Endometrium (tissue), 2 donors: Measurements from ENCODE around the gene MALT1.

ENCODE experiments used
- FAIRE-seq: peaks from 2 replicates; lab custom pipeline; 2012; peaks lifted over from hg19 to GRCh38; lab: Jason Lieb, UNC
- donor health status: control.
- donor health status: control.

Gene MALT1

DNA sequence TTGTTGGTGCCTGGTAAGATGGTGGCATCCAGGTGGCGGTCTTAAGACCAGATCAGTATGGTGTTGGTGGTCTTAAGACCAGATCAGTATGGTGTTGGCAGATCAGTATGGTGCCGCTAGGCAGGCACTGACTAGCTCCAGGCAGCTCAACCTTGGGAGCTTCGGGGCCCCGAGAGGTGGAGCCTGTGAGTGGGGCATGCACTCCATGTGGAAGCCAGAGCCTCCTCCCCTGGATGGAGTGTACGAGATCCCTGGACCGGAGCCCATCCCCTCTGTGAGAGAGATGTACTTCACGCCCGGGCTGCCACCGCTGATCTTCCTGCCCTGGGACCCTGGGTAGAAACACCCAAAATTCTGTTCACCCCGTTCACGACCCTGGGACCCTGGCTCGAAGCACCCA is 19.0 kb downstream of the MALT1 start:
- no peak for FAIRE-seq

DNA sequence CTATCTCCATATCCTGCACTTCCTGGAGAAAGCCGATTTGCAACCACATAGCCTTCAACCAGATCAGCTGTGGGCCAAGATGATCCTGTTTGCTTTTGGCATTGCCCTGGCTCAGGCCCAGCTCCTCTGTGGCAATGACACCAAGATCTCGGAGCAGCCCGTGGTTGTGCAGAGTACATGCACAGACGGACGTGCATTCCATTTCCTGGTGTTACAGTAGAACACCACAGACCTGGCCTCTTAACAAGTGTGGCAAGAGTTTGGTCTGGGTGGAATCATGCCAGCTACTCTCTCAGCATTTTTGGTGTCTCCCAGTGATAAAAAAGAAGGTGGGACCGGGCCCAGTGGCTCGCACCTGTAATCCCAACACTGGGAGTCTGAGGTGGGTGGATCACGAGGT is 20.0 kb downstream of the MALT1 start:
- FAIRE-seq, result no peak

DNA sequence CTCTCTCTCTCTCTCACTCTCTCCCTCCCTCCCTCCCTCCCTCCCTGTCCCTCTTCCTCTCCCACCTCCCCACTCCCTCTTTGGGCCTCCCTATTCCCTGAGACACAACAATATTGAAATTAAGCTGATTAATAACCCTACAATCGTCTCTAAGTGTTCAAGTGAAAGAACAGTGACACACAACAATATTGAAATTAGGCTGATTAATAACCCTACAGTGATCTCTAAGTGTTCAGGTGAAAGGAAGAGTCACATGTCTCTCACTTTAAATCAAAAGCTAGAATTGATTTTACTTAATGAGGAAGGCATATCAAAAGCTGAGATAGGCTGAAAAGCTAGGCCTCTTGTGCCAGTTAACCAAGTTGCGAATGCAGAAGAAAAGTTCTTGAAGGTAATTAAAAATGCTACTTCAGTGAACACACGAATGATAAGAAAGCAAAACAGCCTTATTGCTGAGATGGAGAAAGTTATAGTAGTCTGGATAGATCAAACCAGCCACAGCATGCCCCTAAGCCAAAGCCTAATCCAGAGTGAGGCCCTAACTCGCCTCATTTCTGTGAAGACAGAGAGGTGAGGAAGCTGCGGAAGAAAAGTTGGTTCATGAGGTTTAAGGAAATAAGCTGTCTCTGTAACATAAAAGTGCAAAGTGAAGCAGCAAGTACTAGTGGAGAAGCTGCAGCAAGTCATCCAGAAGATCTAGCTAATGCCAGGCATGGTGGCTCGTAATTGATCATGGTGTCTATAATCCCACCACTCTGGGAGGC is 21.3 kb downstream of the MALT1 start:
- no peak for FAIRE-seq

DNA sequence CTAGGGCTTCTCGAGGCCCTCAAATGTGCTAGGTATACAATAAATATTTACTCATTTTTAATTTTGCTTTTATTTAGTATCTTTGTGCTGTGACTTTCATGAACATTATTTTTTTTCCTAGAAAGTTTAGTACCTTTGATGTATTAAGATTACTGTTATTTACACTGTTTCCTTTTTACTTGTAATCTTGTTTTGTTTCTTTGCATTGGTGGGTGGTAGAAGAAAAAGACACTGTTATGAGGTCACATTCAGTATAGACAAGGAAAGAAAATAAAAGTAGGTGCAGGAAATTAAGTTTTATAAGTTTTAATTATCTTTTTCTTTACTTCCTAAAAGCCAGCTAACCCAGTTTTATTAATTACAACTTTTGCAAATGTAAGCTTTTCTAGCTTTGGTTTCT is 23.0 kb downstream of the MALT1 start:
- peak; percentile 68 for FAIRE-seq

DNA sequence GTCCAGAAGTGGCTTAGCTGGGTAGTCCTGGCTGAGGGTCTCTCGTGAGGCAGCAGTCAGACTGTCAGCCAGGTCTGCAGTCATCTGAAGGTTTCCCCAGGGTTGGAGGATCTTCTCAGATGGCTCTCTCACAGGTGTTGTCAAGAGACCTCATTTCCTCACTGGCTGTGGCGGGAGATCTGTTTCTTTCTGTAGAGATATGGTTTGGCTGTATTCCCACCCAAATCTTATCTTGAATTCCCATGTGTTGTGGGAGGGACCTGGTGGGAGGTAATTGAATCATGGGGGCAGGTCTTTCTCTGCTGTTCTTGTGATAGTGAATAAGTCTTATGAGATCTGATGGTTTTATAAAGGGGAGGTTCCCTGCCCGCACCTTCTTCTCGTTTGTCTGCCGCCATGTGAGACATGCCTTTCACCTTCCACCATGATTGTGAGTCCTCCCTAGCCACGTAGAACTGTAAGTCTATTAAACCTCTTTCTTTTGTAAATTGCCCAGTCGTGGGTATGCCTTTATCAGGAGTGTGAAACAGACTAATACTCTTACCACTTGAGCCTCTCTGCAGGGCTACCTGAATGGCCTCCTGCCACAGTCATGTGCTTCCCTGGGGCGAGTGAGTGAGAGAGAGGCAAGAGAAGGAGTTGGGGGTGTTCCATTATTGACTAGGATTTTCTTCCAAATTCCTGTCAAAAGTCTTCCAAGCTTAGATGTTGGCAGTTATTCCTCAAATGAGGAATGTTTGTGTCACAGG is 23.6 kb downstream of the MALT1 start:
- no peak for FAIRE-seq

DNA sequence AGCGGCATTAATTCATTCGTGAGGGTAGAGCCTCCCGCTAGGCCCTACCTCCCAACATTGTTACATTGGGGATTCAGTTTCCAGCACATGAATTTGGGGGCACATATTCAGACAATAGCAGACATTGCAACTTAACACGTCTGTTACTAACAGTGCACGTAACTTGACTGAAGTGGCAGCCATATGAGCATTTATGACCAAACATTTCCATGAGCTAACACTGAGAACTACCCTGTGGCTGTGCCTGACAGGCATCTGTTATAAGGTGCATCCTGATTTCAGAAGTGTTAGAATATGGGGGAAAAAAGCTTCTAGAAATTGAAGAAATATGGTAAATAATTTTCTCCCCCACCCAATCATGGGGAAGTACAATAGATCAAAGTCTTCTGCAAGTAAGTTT is 24.5 kb downstream of the MALT1 start:
- no peak for FAIRE-seq

DNA sequence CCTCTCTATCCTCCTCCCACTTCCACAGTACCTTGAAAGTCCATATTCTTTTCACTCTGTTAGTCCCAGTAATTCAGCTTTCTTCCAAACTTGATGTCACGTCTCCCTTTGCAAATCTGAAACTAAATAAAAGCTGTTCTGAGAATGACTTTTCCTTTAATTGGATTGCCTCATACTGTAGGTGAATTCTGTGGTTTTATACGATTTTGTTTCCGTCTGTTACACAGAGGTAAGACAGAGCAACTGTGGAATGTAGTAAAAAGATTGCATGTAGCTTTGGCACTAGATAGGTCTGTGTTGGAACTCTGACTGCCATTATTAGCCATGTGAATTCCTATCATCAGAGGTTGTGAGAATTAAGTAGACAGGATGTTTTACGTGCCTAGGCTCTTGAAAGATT is 25.9 kb downstream of the MALT1 start:
- no peak for FAIRE-seq

DNA sequence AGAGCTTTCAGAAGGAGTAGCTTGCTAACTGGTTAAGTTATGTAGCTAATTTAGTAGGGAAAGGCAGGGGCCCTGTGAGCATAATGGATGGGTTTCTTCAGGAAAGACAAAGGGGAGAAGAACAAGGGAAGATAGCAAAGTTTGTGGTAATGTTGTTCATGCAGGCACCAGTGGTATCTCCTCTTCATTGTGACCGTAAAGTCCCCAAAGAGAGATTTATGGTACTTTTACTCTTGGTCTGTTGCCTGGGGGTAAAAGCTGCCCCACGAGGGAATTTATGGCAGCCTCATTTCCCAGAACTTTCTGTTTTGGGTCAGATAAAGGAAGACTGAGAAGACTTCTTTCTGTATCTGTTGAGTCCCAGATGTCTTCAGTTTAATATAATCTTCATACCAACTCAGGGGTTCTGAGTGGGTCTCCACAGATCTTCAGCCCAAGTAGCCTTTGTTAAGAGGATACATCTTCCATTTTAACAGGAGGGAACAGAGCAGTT is 27.5 kb downstream of the MALT1 start:
- no peak for FAIRE-seq

DNA sequence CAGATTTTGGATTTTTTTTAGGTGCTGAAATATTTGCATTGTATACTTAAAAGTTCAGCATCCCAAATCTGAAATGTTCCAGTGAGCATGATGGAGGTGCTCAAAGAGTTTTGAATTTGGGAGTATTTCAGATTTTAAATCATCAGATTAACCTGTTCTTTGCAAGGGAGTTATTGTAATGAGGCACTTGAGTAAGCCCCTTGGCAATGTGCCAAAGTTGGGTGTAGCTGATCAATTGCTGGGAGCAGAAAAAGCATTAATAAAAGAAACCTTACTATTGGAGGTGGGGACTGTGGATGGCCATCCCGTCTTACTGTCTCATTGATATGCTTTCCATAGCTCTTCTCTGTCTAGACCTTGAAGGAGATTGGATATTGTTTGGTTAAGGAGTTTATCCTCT is 28.3 kb downstream of the MALT1 start:
- no peak for FAIRE-seq

DNA sequence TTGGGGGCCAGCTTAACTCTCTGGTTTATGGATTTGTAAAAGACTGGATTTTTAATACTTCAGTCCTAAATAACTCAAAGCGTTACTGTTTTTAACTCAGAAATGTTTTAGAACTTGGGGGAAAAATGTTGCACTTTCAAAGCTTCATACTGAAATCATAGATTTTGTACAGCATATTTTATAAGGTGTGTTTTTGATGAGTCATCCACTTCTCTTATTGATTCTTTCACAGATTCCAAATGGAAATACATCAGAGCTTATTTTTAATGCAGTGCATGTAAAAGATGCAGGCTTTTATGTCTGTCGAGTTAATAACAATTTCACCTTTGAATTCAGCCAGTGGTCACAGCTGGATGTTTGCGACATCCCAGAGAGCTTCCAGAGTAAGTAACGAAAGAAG is 28.9 kb downstream of the MALT1 start:
- FAIRE-seq, result no peak

DNA sequence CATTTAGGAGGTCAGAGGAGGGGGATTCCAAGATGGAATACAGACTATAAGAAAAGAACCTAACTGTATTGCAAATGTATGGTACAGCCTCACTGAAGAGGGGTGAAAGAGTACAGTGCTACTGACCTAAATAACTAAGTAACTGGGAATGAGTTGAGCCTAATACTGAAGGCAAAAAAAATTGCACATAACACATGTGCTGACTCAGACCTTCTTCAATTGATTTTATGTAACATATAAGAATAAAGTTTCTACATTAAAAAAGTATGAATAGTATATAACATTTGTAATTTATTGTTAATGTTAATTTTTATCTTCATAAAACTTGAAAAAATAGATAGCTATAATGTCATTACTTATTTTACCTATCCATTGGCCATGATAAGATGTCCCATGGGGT is 41.7 kb downstream of the MALT1 start:
- no peak for FAIRE-seq

DNA sequence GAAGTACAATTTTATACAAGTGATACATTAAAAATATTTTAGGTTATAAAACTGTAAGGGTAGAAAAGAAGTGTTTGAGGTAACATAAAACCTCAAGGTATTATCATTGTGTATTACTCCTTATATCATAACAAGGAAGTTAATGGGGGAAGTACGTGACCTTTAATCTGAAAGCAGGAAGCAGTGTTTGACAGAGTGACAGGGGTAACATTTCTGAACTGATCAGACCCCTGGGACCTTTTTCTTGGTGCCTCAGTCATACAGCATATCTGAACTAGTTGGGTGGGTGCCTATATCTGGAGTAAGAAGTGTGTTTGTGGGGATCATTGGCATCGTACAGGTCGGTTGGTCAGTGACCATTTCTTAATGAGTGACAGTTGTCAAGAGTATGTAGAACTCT is 43.0 kb downstream of the MALT1 start:
- FAIRE-seq, result no peak

DNA sequence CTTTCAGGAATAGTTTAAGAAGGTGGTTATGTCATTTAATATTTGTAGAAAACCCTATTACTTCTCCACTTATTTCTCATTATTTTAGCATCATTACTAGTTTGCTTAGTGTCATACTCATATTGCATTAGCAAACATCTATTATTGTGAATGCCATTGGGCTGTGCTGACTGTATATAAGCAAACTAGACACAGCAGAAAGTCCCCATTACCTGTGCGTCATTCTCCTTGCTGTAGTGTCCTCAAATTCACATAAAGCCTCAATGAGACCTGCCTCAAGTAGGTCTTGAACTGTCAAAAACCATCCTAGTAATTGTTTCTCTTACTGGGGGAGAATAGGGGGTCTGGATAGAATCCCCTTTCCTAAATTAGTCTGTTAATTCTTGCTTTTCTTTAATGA is 43.6 kb downstream of the MALT1 start:
- no peak for FAIRE-seq

DNA sequence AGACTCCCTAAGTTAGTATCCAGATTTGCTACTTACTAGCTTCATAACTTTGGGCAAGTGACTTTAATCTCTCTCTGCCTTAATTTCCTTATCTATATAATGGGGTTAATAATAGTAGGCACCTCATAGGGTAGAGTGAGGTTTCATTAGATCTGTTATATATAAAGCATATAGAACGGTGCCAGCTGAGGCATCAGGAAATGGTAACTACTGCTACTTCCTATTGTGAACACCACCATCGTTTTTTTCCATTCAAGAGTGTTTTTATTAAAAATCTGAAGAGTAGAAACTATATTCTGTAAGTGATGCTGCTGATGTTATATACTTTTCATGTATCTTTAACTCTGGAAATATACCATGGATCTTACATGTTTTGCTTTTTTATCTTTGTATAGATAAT is 44.3 kb downstream of the MALT1 start:
- no peak for FAIRE-seq

DNA sequence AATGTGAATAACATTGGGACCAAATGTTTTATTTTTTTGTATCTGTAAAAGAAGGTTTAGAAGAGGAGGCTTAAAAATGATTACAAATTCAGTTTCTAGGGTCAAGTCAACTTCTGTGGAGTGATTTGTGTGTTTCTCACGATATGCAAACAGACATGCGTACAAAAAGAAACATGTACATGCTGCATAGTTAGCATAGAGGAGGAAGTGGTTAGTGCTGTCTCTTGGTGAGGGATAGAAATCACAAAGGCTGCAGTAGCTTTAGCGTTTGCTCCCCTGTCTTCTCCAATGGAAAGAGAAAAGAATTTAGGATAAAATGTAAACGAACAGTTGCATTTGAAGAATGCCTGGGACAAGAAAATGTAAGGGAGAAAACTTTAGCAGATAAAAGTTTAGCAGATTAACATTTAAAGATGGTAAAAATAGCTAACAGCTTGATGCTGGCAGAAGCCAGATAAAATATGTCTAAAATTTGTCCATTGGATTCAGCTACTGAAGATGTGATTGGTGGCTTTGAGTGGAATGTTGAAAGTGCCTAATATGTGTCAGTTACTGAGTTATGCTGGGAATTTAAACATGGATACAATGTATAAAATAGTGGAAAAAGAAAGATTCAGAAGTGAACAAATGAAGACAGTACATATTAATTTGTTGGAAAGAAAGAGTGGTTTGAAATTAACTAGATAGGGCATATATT is 44.9 kb downstream of the MALT1 start:
- FAIRE-seq, result no peak

DNA sequence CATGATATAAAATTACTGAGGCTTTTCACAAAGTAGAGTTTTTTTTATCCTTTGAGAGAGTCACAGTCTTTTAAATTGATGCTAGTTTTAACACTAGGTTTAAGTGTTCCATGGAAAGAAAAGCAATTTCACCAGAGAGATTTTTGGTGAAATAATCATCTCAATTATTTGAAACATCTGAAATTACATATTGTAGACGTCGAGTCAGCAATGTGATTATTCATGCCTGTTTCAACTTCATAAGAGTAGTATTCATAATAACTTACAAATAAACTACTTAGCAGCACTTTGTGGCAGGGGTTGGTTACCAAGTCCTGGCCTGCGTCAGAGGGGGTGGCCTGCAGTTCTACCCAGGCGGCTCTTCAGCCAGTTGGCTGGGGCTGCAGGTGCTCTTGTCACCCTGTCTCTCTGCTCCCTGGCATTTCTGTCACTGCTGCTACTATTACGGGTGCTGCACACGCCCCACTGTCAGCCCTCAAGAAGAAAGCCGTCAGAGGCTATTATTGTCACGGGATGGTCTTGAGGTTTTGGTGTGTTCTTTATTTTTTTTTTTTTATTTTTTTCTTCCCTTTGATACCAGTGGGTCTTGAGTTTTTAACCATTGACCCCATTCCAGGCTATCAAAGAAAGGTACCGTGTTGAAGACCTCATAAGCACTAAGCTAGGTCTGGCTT is 50.4 kb downstream of the MALT1 start:
- FAIRE-seq, result no peak

DNA sequence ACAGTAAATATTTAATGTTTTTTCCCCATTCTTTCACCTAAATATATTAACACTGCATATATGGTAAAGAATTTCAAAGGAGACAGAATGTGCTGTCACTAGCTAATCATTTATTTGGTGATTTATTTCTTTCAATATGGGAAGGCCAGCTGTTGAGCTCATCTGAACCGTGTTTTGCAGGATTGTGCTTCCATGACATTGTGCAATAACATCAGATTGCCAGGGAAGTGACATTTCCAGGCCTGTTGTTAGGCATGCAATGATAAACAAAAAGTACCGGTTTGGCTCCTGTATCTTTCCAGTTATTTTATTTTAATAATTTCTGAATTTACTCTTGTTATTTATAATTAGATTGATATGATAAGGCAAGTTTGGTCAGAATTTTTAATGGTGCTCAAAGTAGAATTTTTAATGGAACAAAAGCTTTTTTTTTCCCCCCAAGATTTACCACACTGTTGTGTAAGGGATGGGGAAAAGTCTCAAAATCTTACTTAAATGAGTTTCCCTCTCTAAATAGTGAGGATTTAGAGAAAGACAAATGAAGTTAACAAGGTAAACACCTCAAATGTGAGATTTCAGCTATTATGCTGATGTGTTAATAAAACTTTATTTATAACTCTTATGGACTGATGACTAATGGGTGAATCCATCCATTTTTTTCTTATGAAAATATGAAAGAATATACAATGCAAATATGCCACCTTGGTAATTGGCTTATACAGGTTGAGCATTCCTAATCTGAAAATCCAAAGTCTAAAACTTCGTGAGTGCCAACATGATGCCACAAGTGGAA is 52.7 kb downstream of the MALT1 start:
- FAIRE-seq, result no peak

DNA sequence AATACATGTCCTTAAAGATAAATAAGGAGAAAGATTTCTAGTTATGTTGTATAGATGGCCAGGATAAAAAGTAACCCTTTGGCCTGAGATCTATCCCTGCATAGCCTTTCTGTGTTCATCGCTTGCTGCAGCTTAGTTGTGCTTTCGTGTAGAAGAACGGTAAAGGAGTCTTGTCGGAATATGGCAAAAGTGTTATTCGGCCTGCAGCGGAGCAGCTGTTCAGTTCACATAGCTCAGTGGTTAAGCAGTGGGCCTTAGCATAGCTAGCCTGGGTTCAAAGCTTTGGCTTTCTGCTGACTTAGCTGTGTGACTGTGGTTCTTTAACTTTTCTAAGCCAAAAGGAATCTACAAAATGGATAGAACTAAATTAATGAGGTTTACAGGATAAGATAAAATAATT is 55.4 kb downstream of the MALT1 start:
- peak; percentile 54 for FAIRE-seq

DNA sequence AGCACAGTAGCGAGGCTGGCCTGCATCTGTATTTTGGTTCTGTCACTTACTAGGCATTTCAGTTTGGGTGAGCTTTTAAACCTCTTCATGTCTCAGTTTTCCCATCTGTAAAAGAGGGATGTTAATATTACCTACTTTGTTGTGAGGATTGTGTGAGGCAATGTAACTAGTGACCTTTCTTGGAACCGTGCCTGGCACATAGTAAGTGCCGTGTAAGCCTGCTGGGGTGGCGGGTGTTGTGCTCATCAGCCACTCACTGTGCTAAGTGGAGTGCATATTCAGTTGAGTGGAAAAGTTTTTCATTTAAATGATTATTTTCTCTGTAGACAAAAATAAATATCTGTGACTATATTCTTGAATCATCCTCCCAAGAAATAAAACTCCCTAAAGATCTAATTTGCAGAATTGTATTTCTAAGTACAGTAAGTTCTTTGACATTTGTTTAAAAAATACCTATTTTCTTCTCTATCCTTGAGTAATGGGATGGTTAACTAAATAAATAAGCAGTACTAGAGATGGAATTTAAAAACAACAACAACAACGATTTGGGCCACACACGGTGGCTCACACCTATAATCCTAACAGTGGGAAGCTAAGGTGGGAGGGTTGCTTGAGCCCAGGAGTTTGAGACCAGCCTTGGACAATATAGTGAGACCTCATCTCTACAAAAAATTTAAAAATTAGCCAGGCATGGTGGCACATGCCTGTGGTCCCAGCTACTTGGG is 56.7 kb downstream of the MALT1 start:
- peak; percentile 64 for FAIRE-seq

DNA sequence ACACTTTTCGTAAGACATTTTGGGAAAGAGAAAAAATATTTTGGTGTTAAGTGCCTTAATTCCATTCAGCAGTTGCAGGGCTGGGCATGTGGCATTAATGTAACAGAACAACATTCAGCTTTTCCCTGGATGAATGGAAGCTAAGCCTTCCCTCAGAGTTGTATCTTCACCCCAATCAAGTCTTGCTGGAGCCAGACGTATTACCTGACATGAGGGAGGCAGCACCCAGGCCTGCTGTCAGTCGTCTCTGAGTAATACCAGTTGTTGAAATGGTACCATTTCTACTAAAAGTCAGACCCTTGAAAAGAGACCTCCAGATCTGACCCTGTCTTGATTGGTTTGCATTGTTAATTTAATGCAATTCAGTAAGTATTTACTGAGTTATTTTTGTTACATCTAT is 57.5 kb downstream of the MALT1 start:
- no peak for FAIRE-seq

DNA sequence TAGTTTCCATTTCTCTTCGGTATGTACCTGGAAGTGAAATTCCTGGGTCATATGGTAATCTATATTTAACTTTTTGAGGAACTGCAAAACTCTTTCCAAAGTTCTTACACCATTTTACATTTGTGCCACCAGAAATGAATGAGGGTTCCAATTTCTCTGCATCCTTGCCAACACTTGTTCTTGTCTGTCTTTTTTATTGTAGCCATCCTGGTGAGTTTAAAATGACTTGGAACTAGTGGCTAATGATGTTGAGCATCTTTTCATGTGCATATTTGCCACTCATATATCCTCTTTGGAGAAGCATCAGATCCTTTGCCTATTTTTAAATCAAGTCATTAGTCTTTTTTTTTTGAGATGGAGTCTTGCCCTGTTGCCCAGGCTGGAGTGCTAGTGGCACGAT is 59.4 kb downstream of the MALT1 start:
- FAIRE-seq, result no peak
